Testis (tissue), 3 donors: ENCODE results near the gene JSRP1. TPM values are rescaled to one million over a fixed set of nuclear protein-coding genes. Genes with fewer than 3 reads are reported as not detected.

ENCODE experiments used
- DNase-seq: peaks from one replicate; pipeline ENCODE4 v3.0.0-alpha.2; 2019
- H3K27ac ChIP-seq, 2 donors: fragments of 200-600 bp; sonication (generic); one replicate each; pipeline ENCODE4 v1.5.1; 2019
- H3K27me3 ChIP-seq: fragments of 200-600 bp; sonication (generic); one replicate; pipeline ENCODE4 v1.5.1; 2019
- H3K36me3 ChIP-seq: fragments of 200-600 bp; sonication (generic); one replicate; pipeline ENCODE4 v1.5.1; 2017; ENCODE audit warnings: low read depth; ENCODE audit errors: missing control alignments
- H3K4me1 ChIP-seq: fragments of 200-600 bp; sonication (generic); one replicate; pipeline ENCODE4 v1.5.1; 2019
- H3K4me3 ChIP-seq, 2 donors: fragments of 200-600 bp; sonication (generic); one replicate each; pipeline ENCODE4 v1.5.1; 2017 to 2019
- H3K9me3 ChIP-seq: fragments of 200-600 bp; sonication (generic); one replicate; pipeline ENCODE4 v1.5.1; 2017
- CTCF ChIP-seq, 3 experiments: fragments of 450-650 bp in 2 of 3; fragments of 200-600 bp in 1 of 3; sonication (generic) in 1 of 3; IDR thresholded peaks; one replicate each; pipeline ENCODE4 v1.5.1; 2016 to 2019; ENCODE audit warnings: antibody characterized with exemption in 3 of 3, mild to moderate bottlenecking in 2 of 3, moderate library complexity in 1 of 3
- POLR2A ChIP-seq: fragments of 450-650 bp; IDR thresholded peaks from one replicate; pipeline ENCODE4 v1.6.1; 2017; ENCODE audit warnings: antibody characterized with exemption, mild to moderate bottlenecking, moderate library complexity
- WGBS, 2 donors: methylation state at CpG; one replicate each; pipeline ENCODE4 v1.1.5; 2018; 5-methylcytosine and 5-hydroxymethylcytosine counted together
- intact Hi-C: fragments of 100-400 bp; cut with DNase I; formaldehyde crosslinking; loops from one replicate; pipeline ENCODE4 v1.15.1; 2023; ENCODE audit warnings: low total_unique reads
- polyA plus RNA-seq: library from polyadenylated mRNA; stranded (reverse); fragments of 350-450 nt; fragmentation: Illumina TruSeq; extraction: RNeasy Lipid Tissue Mini Kit (QIAGEN cat#74804); gene quantifications from one replicate; pipeline ENCODE4 v1.2.3, GENCODE V29; 2014; ENCODE audit warnings: low read depth, low replicate concordance; ENCODE audit not compliant: insufficient read depth
- total RNA-seq, 2 donors: library from RNA; depleted of rRNA; stranded (reverse); fragments of >200 nt; gene quantifications; one replicate each; pipeline ENCODE4 v1.2.3, GENCODE V29; 2016

The JSRP1 gene
- total and polyA plus RNA-seq, 3 donors from 2014 or later: 2.2 to 4.6 (median 2.6) TPM

GRCh38 chr19:2287585-2288337 is 31.5 kb upstream of the JSRP1 start:
- no peak for DNase-seq
- peaks cover 6% of the 10 kb centered on the region for H3K4me1 ChIP-seq
- no peaks in the 10 kb centered on the region for H3K9me3 ChIP-seq
- TF ChIP-seq CTCF (IDR thresholded peaks at IDR 0.05) (no peak), POLR2A (no peak)
- no peak overlapping the region for H3K4me3 ChIP-seq
- H3K27me3 ChIP-seq: no peaks in the 10 kb centered on the region
- no peaks in the 10 kb centered on the region for H3K36me3 ChIP-seq
- intact Hi-C loops: no loop called here
- WGBS, 2 donors: 70 to 92% methylated on average over 5 to 13 of the region's 13 CpGs
- no peak overlapping the region for H3K27ac ChIP-seq

- Histone ChIP-seq H3K27ac (no peak overlapping the region), H3K4me1 (peaks cover 18% of the 10 kb centered on the region), H3K36me3 (no peaks in the 10 kb centered on the region), H3K4me3 (no peak overlapping the region), H3K27me3 (no peaks in the 10 kb centered on the region), H3K9me3 (no peaks in the 10 kb centered on the region)
- DNase-seq: no peak
- no peak for TF ChIP-seq POLR2A
- no peak for TF ChIP-seq CTCF (IDR thresholded peaks at IDR 0.05)
- WGBS, 2 donors: 90 to 91% methylated on average over 20 of the region's 20 CpGs
- intact Hi-C loops: no loop called here
Measured at GRCh38 chr19:2286402-2287140, 30.4 kb upstream of the JSRP1 start.

- Histone ChIP-seq H3K36me3 (no peaks in the 10 kb centered on the region), H3K4me3 (no peak overlapping the region), H3K27me3 (no peaks in the 10 kb centered on the region), H3K9me3 (no peaks in the 10 kb centered on the region), H3K27ac (no peak overlapping the region), H3K4me1 (peaks cover 13% of the 10 kb centered on the region)
- TF ChIP-seq POLR2A (no peak), CTCF (IDR thresholded peaks at IDR 0.05) (no peak)
- WGBS, 2 donors: 94% methylated on average over 8 of the region's 8 CpGs
- DNase-seq: no peak
- intact Hi-C loops: no loop called here
Measured at GRCh38 chr19:2283835-2284507, 27.8 kb upstream of the JSRP1 start.

- no peaks in the 10 kb centered on the region for H3K9me3 ChIP-seq
- intact Hi-C loops: no loop called here
- H3K27ac ChIP-seq: no peak overlapping the region
- H3K36me3 ChIP-seq: no peaks in the 10 kb centered on the region
- no peaks in the 10 kb centered on the region for H3K27me3 ChIP-seq
- WGBS, 2 donors: 76 to 85% methylated on average over 7 to 11 of the region's 11 CpGs
- H3K4me1 ChIP-seq: peaks cover 13% of the 10 kb centered on the region
- H3K4me3 ChIP-seq: no peak overlapping the region
- no peak for DNase-seq
- TF ChIP-seq POLR2A (no peak), CTCF (IDR thresholded peaks at IDR 0.05) (no peak)
Measured at GRCh38 chr19:2282862-2283237, 26.6 kb upstream of the JSRP1 start.
